Stimulated activated effector memory CD8-positive, alpha-beta T cell treated with anti-CD3 and anti-CD28 coated beads, Interleukin-12 subunit alpha, Interleukin-12 subunit beta, amount 100 ng/mL, for 72 hours (primary cell): ENCODE measurements around the gene SMYD3.

Experiments used
- ATAC-seq: fragments of 150-1000 bp; cut with Tn5 transposase; 2 replicates; pipeline ENCODE4 v1.10.0; 2021
- DNase-seq, 2 donors: peaks; one replicate each; pipeline ENCODE4 v3.0.0; 2021 to 2022; ENCODE audit warnings: low spot score in 2 of 2
- H3K27ac Mint-ChIP-seq: one replicate; pipeline ENCODE4 v1.8.0; 2022; ENCODE audit warnings: mild to moderate bottlenecking, mixed read lengths
- H3K36me3 Mint-ChIP-seq: one replicate; pipeline ENCODE4 v1.8.0; 2022; ENCODE audit warnings: mild to moderate bottlenecking, mixed read lengths
- H3K4me1 Mint-ChIP-seq: one replicate; pipeline ENCODE4 v1.8.0; 2022; ENCODE audit warnings: mixed read lengths
- H3K4me3 Mint-ChIP-seq: one replicate; pipeline ENCODE4 v1.8.0; 2022; ENCODE audit warnings: mild to moderate bottlenecking, mixed read lengths
- H3K9me3 Mint-ChIP-seq: one replicate; pipeline ENCODE4 v1.8.0; 2022; ENCODE audit warnings: mixed read lengths

SMYD3 gene

GRCh38 chr1:246506674-246507481 is at the start of gene SMYD3:
TSS of gene SMYD3 (minus strand) at chr1:246507279.
- Mint-ChIP-seq H3K9me3 (no peaks in the 10 kb centered on the region), H3K4me1 (peaks cover 32% of the 10 kb centered on the region), H3K36me3 (no peaks in the 10 kb centered on the region), H3K4me3 (peak within 1 kb of the TSS; percentile 90), H3K27ac (peak within 1 kb of the TSS; percentile 84)
- DNase-seq (peak; percentile 65 to 84), ATAC-seq (peak; percentile 93)

GRCh38 chr1:246554201-246554600 is 47.1 kb upstream of the SMYD3 start:
- H3K36me3 Mint-ChIP-seq: peaks cover 95% of the 10 kb centered on the region
- peaks cover 2% of the 10 kb centered on the region for H3K4me1 Mint-ChIP-seq
- no peaks in the 10 kb centered on the region for H3K9me3 Mint-ChIP-seq
- ATAC-seq (no peak), DNase-seq (no peak)
- H3K27ac Mint-ChIP-seq: no peak overlapping the region
- no peak overlapping the region for H3K4me3 Mint-ChIP-seq

GRCh38 chr1:246552110-246552509 is 45.0 kb upstream of the SMYD3 start:
- peaks cover 96% of the 10 kb centered on the region for H3K36me3 Mint-ChIP-seq
- H3K4me1 Mint-ChIP-seq: no peaks in the 10 kb centered on the region
- H3K4me3 Mint-ChIP-seq: no peak overlapping the region
- no peak for DNase-seq
- no peak overlapping the region for H3K27ac Mint-ChIP-seq
- no peaks in the 10 kb centered on the region for H3K9me3 Mint-ChIP-seq
- no peak for ATAC-seq

GRCh38 chr1:246550402-246550801 is 43.3 kb upstream of the SMYD3 start:
- Mint-ChIP-seq H3K36me3 (peaks cover 96% of the 10 kb centered on the region), H3K4me3 (no peak overlapping the region), H3K4me1 (no peaks in the 10 kb centered on the region), H3K27ac (no peak overlapping the region), H3K9me3 (no peaks in the 10 kb centered on the region)
- ATAC-seq: no peak
- no peak for DNase-seq

GRCh38 chr1:246549665-246550064 is 42.6 kb upstream of the SMYD3 start:
- H3K9me3 Mint-ChIP-seq: no peaks in the 10 kb centered on the region
- no peak for DNase-seq
- no peak for ATAC-seq
- H3K36me3 Mint-ChIP-seq: peaks cover 96% of the 10 kb centered on the region
- no peak overlapping the region for H3K27ac Mint-ChIP-seq
- H3K4me3 Mint-ChIP-seq: no peak overlapping the region
- no peaks in the 10 kb centered on the region for H3K4me1 Mint-ChIP-seq

- no peak for DNase-seq
- Mint-ChIP-seq H3K4me3 (no peak overlapping the region), H3K9me3 (no peaks in the 10 kb centered on the region), H3K27ac (no peak overlapping the region), H3K36me3 (peaks cover 94% of the 10 kb centered on the region), H3K4me1 (no peaks in the 10 kb centered on the region)
- no peak for ATAC-seq
Observed at GRCh38 chr1:246544001-246544400, 36.9 kb upstream of the SMYD3 start.

GRCh38 chr1:246540738-246541491 is 33.8 kb upstream of the SMYD3 start:
- H3K27ac Mint-ChIP-seq: no peak overlapping the region
- H3K36me3 Mint-ChIP-seq: peaks cover 63% of the 10 kb centered on the region
- no peak overlapping the region for H3K4me3 Mint-ChIP-seq
- H3K4me1 Mint-ChIP-seq: no peaks in the 10 kb centered on the region
- no peak for DNase-seq
- H3K9me3 Mint-ChIP-seq: no peaks in the 10 kb centered on the region
- ATAC-seq: no peak

- ATAC-seq (no peak), DNase-seq (no peak)
- Mint-ChIP-seq H3K36me3 (peaks cover 33% of the 10 kb centered on the region), H3K4me1 (no peaks in the 10 kb centered on the region), H3K4me3 (no peak overlapping the region), H3K9me3 (no peaks in the 10 kb centered on the region), H3K27ac (no peak overlapping the region)
Observed at GRCh38 chr1:246537887-246538286, 30.8 kb upstream of the SMYD3 start.

GRCh38 chr1:246537441-246537840 is 30.4 kb upstream of the SMYD3 start:
- Mint-ChIP-seq H3K9me3 (no peaks in the 10 kb centered on the region), H3K4me3 (no peak overlapping the region)
- no peak for ATAC-seq

GRCh38 chr1:246534114-246534513 is 27.0 kb upstream of the SMYD3 start:
- H3K36me3 Mint-ChIP-seq: no peaks in the 10 kb centered on the region
- H3K4me1 Mint-ChIP-seq: no peaks in the 10 kb centered on the region
- H3K9me3 Mint-ChIP-seq: peaks cover 3% of the 10 kb centered on the region
- DNase-seq: no peak
- ATAC-seq: no peak
- no peak overlapping the region for H3K4me3 Mint-ChIP-seq
- H3K27ac Mint-ChIP-seq: no peak overlapping the region

More at GRCh38 chr1:246537441-246537840, 30.4 kb upstream of the SMYD3 start:
- Mint-ChIP-seq H3K27ac (no peak overlapping the region), H3K4me1 (no peaks in the 10 kb centered on the region), H3K36me3 (peaks cover 29% of the 10 kb centered on the region)
- no peak for DNase-seq

- DNase-seq: no peak
- Mint-ChIP-seq H3K4me1 (peaks cover under 1% of the 10 kb centered on the region), H3K4me3 (no peak overlapping the region), H3K36me3 (no peaks in the 10 kb centered on the region), H3K27ac (no peak overlapping the region), H3K9me3 (peaks cover 3% of the 10 kb centered on the region)
- ATAC-seq: no peak
Observed at GRCh38 chr1:246533371-246533905, 26.4 kb upstream of the SMYD3 start.

GRCh38 chr1:246532519-246532918 is 25.4 kb upstream of the SMYD3 start:
- Mint-ChIP-seq H3K4me1 (peaks cover 9% of the 10 kb centered on the region), H3K4me3 (no peak overlapping the region), H3K9me3 (peaks cover 3% of the 10 kb centered on the region), H3K36me3 (no peaks in the 10 kb centered on the region), H3K27ac (no peak overlapping the region)
- DNase-seq (no peak), ATAC-seq (no peak)

GRCh38 chr1:246530482-246530881 is 23.4 kb upstream of the SMYD3 start:
- H3K4me3 Mint-ChIP-seq: no peak overlapping the region
- no peak for DNase-seq
- H3K9me3 Mint-ChIP-seq: peaks cover 3% of the 10 kb centered on the region
- ATAC-seq: no peak
- H3K27ac Mint-ChIP-seq: no peak overlapping the region
- H3K4me1 Mint-ChIP-seq: peaks cover 15% of the 10 kb centered on the region
- no peaks in the 10 kb centered on the region for H3K36me3 Mint-ChIP-seq

- no peak overlapping the region for H3K27ac Mint-ChIP-seq
- ATAC-seq: no peak
- peaks cover 3% of the 10 kb centered on the region for H3K9me3 Mint-ChIP-seq
Observed at GRCh38 chr1:246528933-246529731, 22.1 kb upstream of the SMYD3 start.

More at GRCh38 chr1:246528933-246529731, 22.1 kb upstream of the SMYD3 start:
- Mint-ChIP-seq H3K4me1 (peaks cover 15% of the 10 kb centered on the region), H3K36me3 (no peaks in the 10 kb centered on the region), H3K4me3 (no peak overlapping the region)
- no peak for DNase-seq
